Mesenchymal stem cell (in vitro differentiated cells and primary cell): Measurements from ENCODE around the gene MFSD6L.

ENCODE experiments used
- DNase-seq: peaks from one replicate; pipeline ENCODE4 v3.0.0-alpha.2; 2013
- H2AFZ ChIP-seq: one replicate; pipeline ENCODE4 v1.6.1; 2013; ENCODE audit warnings: low read depth, mild to moderate bottlenecking, control low read depth, inconsistent platforms, low read length, moderate library complexity
- H2AK5ac ChIP-seq: 2 replicates; pipeline ENCODE4 v1.6.1; 2013; ENCODE audit warnings: low read length, moderate library complexity, mild to moderate bottlenecking, inconsistent platforms; ENCODE audit not compliant: severe bottlenecking
- H2BK120ac ChIP-seq: one replicate; pipeline ENCODE4 v1.6.1; 2013; ENCODE audit warnings: low read depth, mild to moderate bottlenecking, inconsistent platforms, low read length, moderate library complexity
- H2BK12ac ChIP-seq, 2 experiments: one replicate each; pipeline ENCODE4 v1.6.1; 2013; ENCODE audit warnings: inconsistent platforms in 2 of 2, low read length in 2 of 2, mild to moderate bottlenecking in 2 of 2, moderate library complexity in 2 of 2, control low read depth in 1 of 2
- H2BK15ac ChIP-seq: one replicate; pipeline ENCODE4 v1.6.1; 2013; ENCODE audit warnings: mild to moderate bottlenecking, low read depth, inconsistent platforms; ENCODE audit not compliant: poor library complexity, severe bottlenecking
- H2BK5ac ChIP-seq: 2 replicates; pipeline ENCODE4 v1.6.1; 2013; ENCODE audit warnings: low read depth, mild to moderate bottlenecking, low read length, control low read depth, inconsistent platforms; ENCODE audit not compliant: poor library complexity, severe bottlenecking
- H3K14ac ChIP-seq, 2 experiments: one replicate each; pipeline ENCODE4 v1.6.1; 2013; ENCODE audit warnings: inconsistent platforms in 2 of 2, low read length in 2 of 2, control low read depth in 1 of 2, mild to moderate bottlenecking in 1 of 2, moderate library complexity in 1 of 2
- H3K18ac ChIP-seq, 2 experiments: one replicate each; pipeline ENCODE4 v1.6.1; 2013; ENCODE audit warnings: inconsistent platforms in 2 of 2, low read length in 2 of 2, control low read depth in 1 of 2, low read depth in 1 of 2, mild to moderate bottlenecking in 1 of 2
- H3K23ac ChIP-seq, 2 experiments: one replicate each; pipeline ENCODE4 v1.6.1; 2013; ENCODE audit warnings: inconsistent platforms in 2 of 2, low read length in 2 of 2, mild to moderate bottlenecking in 2 of 2, moderate library complexity in 2 of 2, control low read depth in 1 of 2
- H3K27ac ChIP-seq: 2 replicates; pipeline ENCODE4 v1.5.1; 2013; ENCODE audit warnings: mild to moderate bottlenecking, moderate library complexity, low read length, control low read depth, inconsistent platforms; ENCODE audit not compliant: poor library complexity, severe bottlenecking
- H3K27me3 ChIP-seq, 2 experiments: 2 replicates each; pipeline versions ENCODE4 v1.6.1 to v1.7.0; 2013; ENCODE audit warnings: low read length in 2 of 2, mild to moderate bottlenecking in 2 of 2, moderate library complexity in 2 of 2, control low read depth in 1 of 2, inconsistent platforms in 1 of 2; ENCODE audit not compliant: control insufficient read depth in 1 of 2, insufficient read depth in 1 of 2
- H3K36me3 ChIP-seq, 2 experiments: 2 replicates each; pipeline versions ENCODE4 v1.6.1 to v1.7.0; 2013; ENCODE audit warnings: low read length in 2 of 2, control low read depth in 1 of 2, inconsistent platforms in 1 of 2, low read depth in 1 of 2, mild to moderate bottlenecking in 1 of 2; ENCODE audit not compliant: insufficient read depth in 2 of 2, control insufficient read depth in 1 of 2
- H3K4ac ChIP-seq, 2 experiments: one replicate each; pipeline ENCODE4 v1.6.1; 2013; ENCODE audit warnings: inconsistent platforms in 2 of 2, low read length in 2 of 2, mild to moderate bottlenecking in 2 of 2, moderate library complexity in 2 of 2, control low read depth in 1 of 2, low read depth in 1 of 2
- H3K4me1 ChIP-seq: 2 replicates; pipeline ENCODE4 v1.6.1; 2013; ENCODE audit warnings: low read depth, low read length, control low read depth; ENCODE audit not compliant: control insufficient read depth, insufficient read depth
- H3K4me2 ChIP-seq: 2 replicates; pipeline ENCODE4 v1.6.1; 2013; ENCODE audit warnings: low read length, mild to moderate bottlenecking, inconsistent platforms; ENCODE audit not compliant: poor library complexity, severe bottlenecking
- H3K4me3 ChIP-seq, 2 experiments: 2 replicates each; pipeline versions ENCODE4 v1.5.1 to v1.7.0; 2013; ENCODE audit warnings: low read length in 2 of 2, mild to moderate bottlenecking in 2 of 2, control low read depth in 1 of 2, low read depth in 1 of 2; ENCODE audit not compliant: insufficient read depth in 1 of 2
- H3K79me1 ChIP-seq: replicated peaks from 2 replicates; pipeline ENCODE4 v1.6.1; 2013; ENCODE audit warnings: mild to moderate bottlenecking, control low read depth, low read length, inconsistent platforms; ENCODE audit not compliant: poor library complexity, severe bottlenecking
- H3K9ac ChIP-seq: 2 replicates; pipeline ENCODE4 v1.7.0; 2013; ENCODE audit warnings: mild to moderate bottlenecking, low read length, moderate library complexity
- H3K9me3 ChIP-seq: 2 replicates; pipeline ENCODE4 v1.7.0; 2013; ENCODE audit warnings: mild to moderate bottlenecking, low read length; ENCODE audit not compliant: control insufficient read depth
- H4K8ac ChIP-seq: one replicate; pipeline ENCODE4 v1.6.1; 2013; ENCODE audit warnings: inconsistent platforms, mild to moderate bottlenecking, low read length, moderate library complexity
- H4K91ac ChIP-seq: one replicate; pipeline ENCODE4 v1.6.1; 2013; ENCODE audit warnings: mild to moderate bottlenecking, low read length, inconsistent platforms
- WGBS: methylation state at CpG from one replicate; pipeline ENCODE4 v1.1.7; 2013; ENCODE audit warnings: mixed read lengths; 5-methylcytosine and 5-hydroxymethylcytosine counted together

The MFSD6L gene

GRCh38 chr17:8838551-8839095, 39.5 kb upstream of the MFSD6L start:
- Histone ChIP-seq H3K4me1 (peaks cover 11% of the 10 kb centered on the region), H3K4me2 (no peak overlapping the region)
- 90% methylated on average over 12 of the region's 12 CpGs for WGBS

GRCh38 chr17:8837563-8838075, 38.5 kb upstream of the MFSD6L start:
- Histone ChIP-seq H3K9ac (no peak overlapping the region), H4K91ac (no peak overlapping the region), H2BK12ac (no peak overlapping the region), H3K23ac (no peak overlapping the region), H2AFZ (no peak overlapping the region), H2BK15ac (no peak overlapping the region), H3K18ac (no peak overlapping the region), H3K27ac (no peak overlapping the region), H3K27me3 (peaks cover 7 to 50% of the 10 kb centered on the region in 2 experiments), H3K9me3 (peaks cover 3% of the 10 kb centered on the region), H2BK5ac (no peak overlapping the region), H2BK120ac (no peak overlapping the region), H3K4me3 (no peak overlapping the region), H2AK5ac (no peak overlapping the region), H3K79me1 (no peaks in the 10 kb centered on the region), H4K8ac (no peak overlapping the region), H3K4ac (no peak overlapping the region), H3K4me2 (no peak overlapping the region), H3K4me1 (peaks cover 16% of the 10 kb centered on the region), H3K36me3 (no peaks in the 10 kb centered on the region), H3K14ac (no peak overlapping the region)
- no peak for DNase-seq
- 64% methylated on average over 8 of the region's 8 CpGs for WGBS

More at GRCh38 chr17:8838551-8839095, 39.5 kb upstream of the MFSD6L start:
- Histone ChIP-seq H3K9me3 (peaks cover 3% of the 10 kb centered on the region), H4K8ac (no peak overlapping the region), H3K18ac (no peak overlapping the region), H4K91ac (no peak overlapping the region), H2BK12ac (no peak overlapping the region), H3K4me3 (no peak overlapping the region), H3K79me1 (no peaks in the 10 kb centered on the region), H3K27me3 (peaks cover 7 to 53% of the 10 kb centered on the region in 2 experiments), H2AFZ (no peak overlapping the region), H3K23ac (no peak overlapping the region), H3K36me3 (no peaks in the 10 kb centered on the region), H2BK120ac (no peak overlapping the region), H3K27ac (no peak overlapping the region), H2AK5ac (no peak overlapping the region), H3K4ac (no peak overlapping the region), H3K9ac (no peak overlapping the region), H2BK15ac (no peak overlapping the region), H3K14ac (no peak overlapping the region), H2BK5ac (no peak overlapping the region)
- no peak for DNase-seq

GRCh38 chr17:8836821-8837562, 37.8 kb upstream of the MFSD6L start:
- Histone ChIP-seq H3K23ac (no peak overlapping the region), H3K9me3 (peaks cover 3% of the 10 kb centered on the region), H3K9ac (no peak overlapping the region), H3K36me3 (no peaks in the 10 kb centered on the region), H4K91ac (no peak overlapping the region), H2BK5ac (no peak overlapping the region), H2BK12ac (no peak overlapping the region), H2AFZ (no peak overlapping the region), H3K18ac (no peak overlapping the region), H3K4me2 (no peak overlapping the region), H3K79me1 (no peaks in the 10 kb centered on the region), H3K4ac (no peak overlapping the region), H3K27ac (no peak overlapping the region), H2BK120ac (no peak overlapping the region), H2AK5ac (no peak overlapping the region), H3K27me3 (peaks cover 7 to 46% of the 10 kb centered on the region in 2 experiments), H4K8ac (no peak overlapping the region), H3K4me3 (no peak overlapping the region), H3K14ac (no peak overlapping the region), H3K4me1 (peaks cover 16% of the 10 kb centered on the region), H2BK15ac (no peak overlapping the region)
- 80% methylated on average over 13 of the region's 15 CpGs for WGBS
- DNase-seq, result no peak

GRCh38 chr17:8835631-8836364, 36.6 kb upstream of the MFSD6L start:
- no peak overlapping the region for H2BK5ac ChIP-seq
- H3K4me1 ChIP-seq, result peaks cover 16% of the 10 kb centered on the region
- no peak overlapping the region for H3K18ac ChIP-seq
- H4K8ac ChIP-seq, result no peak overlapping the region
- no peak overlapping the region for H2BK12ac ChIP-seq
- H2AK5ac ChIP-seq, result no peak overlapping the region
- no peak overlapping the region for H3K4ac ChIP-seq
- WGBS, result 86% methylated on average over 6 of the region's 6 CpGs
- no peaks in the 10 kb centered on the region for H3K36me3 ChIP-seq
- no peak overlapping the region for H3K27ac ChIP-seq
- H3K4me2 ChIP-seq, result no peak overlapping the region
- peaks cover 7 to 46% of the 10 kb centered on the region in 2 experiments for H3K27me3 ChIP-seq
- H3K23ac ChIP-seq, result no peak overlapping the region
- no peak overlapping the region for H3K9ac ChIP-seq
- no peak overlapping the region for H3K4me3 ChIP-seq
- H3K79me1 ChIP-seq, result no peaks in the 10 kb centered on the region
- H3K9me3 ChIP-seq, result no peaks in the 10 kb centered on the region
- no peak overlapping the region for H4K91ac ChIP-seq
- DNase-seq, result no peak
- no peak overlapping the region for H3K14ac ChIP-seq
- no peak overlapping the region for H2AFZ ChIP-seq
- H2BK15ac ChIP-seq, result no peak overlapping the region
- no peak overlapping the region for H2BK120ac ChIP-seq
